ENCODE measurements around the gene MYL5. TPM values are rescaled to one million over a fixed set of nuclear protein-coding genes. Genes with fewer than 3 reads are reported as not detected.

The MYL5 gene
- total RNA-seq, 4 donors from 2014 or later: 20.3 to 199 (median 33.4) TPM

- no peak for DNase-seq
- in situ Hi-C loops (cut with MboI; ENCODE audit: low pct_ligation_motif_present in 1 of 4, low pct_unique_long_range_greater_than_20kb in 1 of 4, low sequenced_read_pairs in 3 of 4) (no loop called here), intact Hi-C loops (cut with DNase I; ENCODE audit: low total_unique reads) (no loop called here)
- Histone ChIP-seq H3K27ac (no peak overlapping the region), H3K4me3 (no peak overlapping the region), H3K36me3 (no peaks in the 10 kb centered on the region), H3K9me3 (no peaks in the 10 kb centered on the region), H3K4me1 (no peaks in the 10 kb centered on the region), H3K27me3 (peaks cover 48% of the 10 kb centered on the region)
- WGBS, 2 donors (ENCODE audit: low coverage in 1 of 2): 91% methylated on average over 17 of the region's 17 CpGs; no CpG with 5 or more reads in 1 of the 2 donors
- TF ChIP-seq POLR2A (IDR thresholded peaks at IDR 0.05) (no peak), POLR2AphosphoS5 (IDR thresholded peaks at IDR 0.05) (no peak), EP300 (IDR thresholded peaks at IDR 0.05; ENCODE audit: low read depth) (no peak)
- TF ChIP-seq, protein P1, sequence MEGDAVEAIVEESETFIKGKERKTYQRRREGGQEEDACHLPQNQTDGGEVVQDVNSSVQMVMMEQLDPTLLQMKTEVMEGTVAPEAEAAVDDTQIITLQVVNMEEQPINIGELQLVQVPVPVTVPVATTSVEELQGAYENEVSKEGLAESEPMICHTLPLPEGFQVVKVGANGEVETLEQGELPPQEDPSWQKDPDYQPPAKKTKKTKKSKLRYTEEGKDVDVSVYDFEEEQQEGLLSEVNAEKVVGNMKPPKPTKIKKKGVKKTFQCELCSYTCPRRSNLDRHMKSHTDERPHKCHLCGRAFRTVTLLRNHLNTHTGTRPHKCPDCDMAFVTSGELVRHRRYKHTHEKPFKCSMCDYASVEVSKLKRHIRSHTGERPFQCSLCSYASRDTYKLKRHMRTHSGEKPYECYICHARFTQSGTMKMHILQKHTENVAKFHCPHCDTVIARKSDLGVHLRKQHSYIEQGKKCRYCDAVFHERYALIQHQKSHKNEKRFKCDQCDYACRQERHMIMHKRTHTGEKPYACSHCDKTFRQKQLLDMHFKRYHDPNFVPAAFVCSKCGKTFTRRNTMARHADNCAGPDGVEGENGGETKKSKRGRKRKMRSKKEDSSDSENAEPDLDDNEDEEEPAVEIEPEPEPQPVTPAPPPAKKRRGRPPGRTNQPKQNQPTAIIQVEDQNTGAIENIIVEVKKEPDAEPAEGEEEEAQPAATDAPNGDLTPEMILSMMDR (IDR thresholded peaks at IDR 0.05): no peak
Measured at GRCh38 chr4:654503-654845, 19.9 kb upstream of the MYL5 start.

DNA sequence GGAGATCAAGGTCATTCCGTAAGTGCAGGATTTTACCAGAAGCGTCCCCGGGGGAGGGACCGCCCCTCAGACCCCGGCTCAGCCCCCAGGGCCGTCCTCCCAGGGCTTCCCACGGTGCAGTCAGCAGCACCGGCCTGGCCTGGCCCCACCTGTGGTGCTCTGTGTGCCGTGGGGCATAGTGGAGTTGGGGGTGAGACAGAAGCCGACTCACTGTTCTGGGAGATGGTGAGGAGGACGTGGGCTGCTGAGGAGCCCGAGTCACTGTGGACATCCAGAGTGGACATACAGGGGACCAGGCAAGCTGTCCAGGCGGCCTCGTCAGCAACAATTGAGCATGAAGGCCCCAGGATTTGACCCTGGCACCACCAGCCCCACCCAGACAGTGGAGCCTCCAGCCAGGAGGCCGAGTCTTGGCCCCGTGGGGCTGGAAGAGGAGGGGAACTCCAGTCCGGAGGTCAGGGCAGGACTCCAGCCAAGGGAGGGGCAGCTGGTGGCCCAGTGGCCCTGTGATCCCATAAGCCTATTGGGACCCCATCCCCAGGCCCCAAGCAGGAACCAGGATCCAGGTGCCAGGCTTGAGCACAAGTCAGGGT is 19.4 kb upstream of the MYL5 start:
- intact Hi-C loops (cut with DNase I; ENCODE audit: low total_unique reads): no loop called here

DNA sequence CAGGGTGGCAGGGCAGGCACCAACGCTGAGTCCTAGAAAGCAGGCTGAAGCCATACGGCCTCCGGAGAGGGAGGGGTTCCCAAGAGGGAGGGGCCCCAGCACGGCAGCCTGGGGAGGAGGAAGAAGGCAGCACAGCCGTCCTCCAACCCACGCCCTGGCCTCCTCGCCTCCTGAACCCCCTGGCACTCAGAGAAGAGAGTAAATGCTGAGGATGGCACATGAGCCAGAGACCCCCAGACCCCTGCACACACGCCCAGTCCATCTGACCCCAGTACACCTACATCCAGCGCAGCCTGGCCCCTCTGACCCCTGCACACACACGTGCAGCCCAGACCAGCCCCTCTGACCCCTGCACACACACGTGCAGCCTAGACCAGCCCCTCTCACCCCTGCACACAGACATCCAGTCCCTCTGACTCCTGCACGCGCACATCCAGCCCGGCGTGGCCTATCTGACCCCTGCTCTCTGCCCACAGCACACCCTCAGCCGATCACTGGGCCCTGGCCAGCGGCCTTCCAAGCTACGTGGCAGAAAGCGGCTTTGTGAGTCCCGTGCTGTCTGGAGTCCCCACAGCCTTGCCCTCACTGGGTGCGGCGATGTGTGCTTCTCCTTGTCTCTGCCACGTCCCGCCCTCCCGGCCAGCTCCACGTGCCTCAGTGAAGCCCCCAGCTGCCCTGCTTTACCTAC is 18.7 kb upstream of the MYL5 start:
- H3K9me3 ChIP-seq: no peaks in the 10 kb centered on the region
- no peak overlapping the region for H3K27ac ChIP-seq
- intact Hi-C loops (cut with DNase I; ENCODE audit: low total_unique reads) (no loop called here), in situ Hi-C loops (cut with MboI; ENCODE audit: low pct_ligation_motif_present in 1 of 4, low pct_unique_long_range_greater_than_20kb in 1 of 4, low sequenced_read_pairs in 3 of 4) (no loop called here)
- no peak for DNase-seq
- no peak overlapping the region for H3K4me3 ChIP-seq
- TF ChIP-seq, protein P1 (IDR thresholded peaks at IDR 0.05): no peak
- no peak for TF ChIP-seq POLR2AphosphoS5 (IDR thresholded peaks at IDR 0.05)
- TF ChIP-seq EP300 (IDR thresholded peaks at IDR 0.05; ENCODE audit: low read depth): no peak
- no peak for TF ChIP-seq POLR2A (IDR thresholded peaks at IDR 0.05)
- no peaks in the 10 kb centered on the region for H3K36me3 ChIP-seq
- 65% methylated on average over 21 of the region's 26 CpGs; no CpG with 5 or more reads in 1 of the 2 donors for WGBS, 2 donors (ENCODE audit: low coverage in 1 of 2)
- H3K4me1 ChIP-seq: no peaks in the 10 kb centered on the region
- H3K27me3 ChIP-seq: peaks cover 37% of the 10 kb centered on the region

More for the DNA sequence above, 19.4 kb upstream of the MYL5 start:
- Histone ChIP-seq H3K27ac (no peak overlapping the region), H3K4me1 (no peaks in the 10 kb centered on the region), H3K27me3 (peaks cover 43% of the 10 kb centered on the region), H3K9me3 (no peaks in the 10 kb centered on the region), H3K4me3 (no peak overlapping the region), H3K36me3 (no peaks in the 10 kb centered on the region)
- DNase-seq: no peak
- no peak for TF ChIP-seq POLR2A (IDR thresholded peaks at IDR 0.05)
- no peak for TF ChIP-seq POLR2AphosphoS5 (IDR thresholded peaks at IDR 0.05)
- in situ Hi-C loops (cut with MboI; ENCODE audit: low pct_ligation_motif_present in 1 of 4, low pct_unique_long_range_greater_than_20kb in 1 of 4, low sequenced_read_pairs in 3 of 4): no loop called here
- 52 to 71% methylated on average over 4 to 16 of the region's 17 CpGs for WGBS, 2 donors (ENCODE audit: low coverage in 1 of 2)

DNA sequence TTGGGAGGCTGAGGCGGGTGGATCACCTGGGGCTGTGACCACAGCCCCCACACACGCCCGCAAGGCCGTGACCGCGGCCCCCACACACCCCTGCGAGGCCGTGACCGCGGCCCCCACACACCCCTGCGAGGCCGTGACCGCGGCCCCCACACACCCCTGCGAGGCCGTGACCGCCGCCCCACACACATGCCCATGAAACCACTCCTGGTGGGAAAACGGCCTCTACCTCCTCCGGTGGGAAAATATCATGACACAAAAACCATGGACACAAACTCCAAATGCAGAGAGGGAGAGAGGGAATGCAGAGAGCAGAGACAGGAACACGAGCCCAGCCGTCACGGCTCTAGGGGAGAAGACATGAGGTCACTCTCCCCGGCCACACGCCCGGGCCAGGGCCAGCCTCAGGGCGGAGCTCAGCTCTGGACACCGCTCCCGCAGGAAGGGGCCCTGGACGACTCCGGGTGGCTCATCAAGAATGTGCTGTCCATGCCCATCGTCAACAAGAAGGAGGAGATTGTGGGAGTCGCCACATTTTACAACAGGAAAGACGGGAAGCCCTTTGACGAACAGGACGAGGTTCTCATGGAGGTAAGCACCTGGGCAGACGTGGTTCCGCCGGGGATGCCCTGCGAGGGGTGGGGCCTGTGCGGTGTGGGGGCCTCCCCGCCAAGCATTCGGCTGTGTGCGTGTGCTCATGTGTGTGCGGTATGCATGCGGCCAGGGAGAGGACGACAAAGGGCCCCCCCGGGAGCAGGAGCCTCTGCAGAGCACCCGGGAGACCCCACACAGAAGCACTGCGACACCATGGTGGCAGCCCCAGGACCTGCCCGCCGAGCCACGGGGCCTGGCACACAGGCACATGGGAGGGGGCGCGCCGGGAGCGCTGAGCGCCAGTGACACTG is 17.7 kb upstream of the MYL5 start:
- in situ Hi-C loops (cut with MboI; ENCODE audit: low pct_ligation_motif_present in 1 of 4, low pct_unique_long_range_greater_than_20kb in 1 of 4, low sequenced_read_pairs in 3 of 4) (no loop called here), intact Hi-C loops (cut with DNase I; ENCODE audit: low total_unique reads) (no loop called here)
- TF ChIP-seq, protein P1 (IDR thresholded peaks at IDR 0.05): no peak
- TF ChIP-seq POLR2AphosphoS5 (IDR thresholded peaks at IDR 0.05) (no peak), EP300 (IDR thresholded peaks at IDR 0.05; ENCODE audit: low read depth) (no peak), POLR2A (IDR thresholded peaks at IDR 0.05) (no peak)
- H3K27me3 ChIP-seq: peaks cover 26% of the 10 kb centered on the region
- no peaks in the 10 kb centered on the region for H3K36me3 ChIP-seq
- WGBS, 2 donors (ENCODE audit: low coverage in 1 of 2): 39 to 69% methylated on average over 6 to 54 of the region's 58 CpGs
- no peak overlapping the region for H3K27ac ChIP-seq
- no peaks in the 10 kb centered on the region for H3K4me1 ChIP-seq
- no peaks in the 10 kb centered on the region for H3K9me3 ChIP-seq
- no peak overlapping the region for H3K4me3 ChIP-seq
- DNase-seq: no peak
